H9 (cell line): ENCODE data around the gene RWDD1. TPM values are rescaled to one million over a fixed set of nuclear protein-coding genes. Genes with fewer than 3 reads are reported as not detected.

Experiments used
- DNase-seq: peaks from one replicate; pipeline ENCODE4 v3.0.0-alpha.2; 2017
- H2AFZ ChIP-seq: one replicate; pipeline ENCODE4 v1.6.1; 2013; ENCODE audit warnings: mild to moderate bottlenecking, low read length, control low read depth, moderate library complexity
- H2AK5ac ChIP-seq: 2 replicates; pipeline ENCODE4 v1.6.1; 2013; ENCODE audit warnings: low read length, control low read depth, mixed read lengths; ENCODE audit not compliant: insufficient read length
- H2BK120ac ChIP-seq: one replicate; pipeline ENCODE4 v1.6.1; 2013; ENCODE audit warnings: low read depth, mild to moderate bottlenecking, low read length, control low read depth, inconsistent platforms; ENCODE audit not compliant: poor library complexity, severe bottlenecking
- H2BK12ac ChIP-seq: 2 replicates; pipeline ENCODE4 v1.6.1; 2013; ENCODE audit warnings: low read length, control low read depth, mixed read lengths, low read depth; ENCODE audit not compliant: insufficient read length
- H2BK15ac ChIP-seq: 2 replicates; pipeline ENCODE4 v1.6.1; 2013; ENCODE audit warnings: low read depth, low read length, control low read depth
- H2BK20ac ChIP-seq: one replicate; pipeline ENCODE4 v1.6.1; 2013; ENCODE audit warnings: low read depth, mild to moderate bottlenecking, low read length, control low read depth, inconsistent platforms; ENCODE audit not compliant: poor library complexity, severe bottlenecking
- H2BK5ac ChIP-seq: 2 replicates; pipeline ENCODE4 v1.6.1; 2013; ENCODE audit warnings: low read length, control low read depth, mixed read lengths; ENCODE audit not compliant: insufficient read length
- H3K14ac ChIP-seq: 2 replicates; pipeline ENCODE4 v1.6.1; 2013; ENCODE audit warnings: low read length, control low read depth; ENCODE audit not compliant: insufficient read depth
- H3K18ac ChIP-seq: 2 replicates; pipeline ENCODE4 v1.6.1; 2013; ENCODE audit warnings: low read depth, mild to moderate bottlenecking, mixed read lengths, low read length, control low read depth; ENCODE audit not compliant: insufficient read length
- H3K23ac ChIP-seq: 2 replicates; pipeline ENCODE4 v1.6.1; 2013; ENCODE audit warnings: low read length, control low read depth, mixed read lengths, low read depth; ENCODE audit not compliant: insufficient read length
- H3K23me2 ChIP-seq: 2 replicates; pipeline ENCODE4 v1.6.1; 2013; ENCODE audit warnings: low read depth, mild to moderate bottlenecking, mixed read lengths, low read length, control low read depth; ENCODE audit not compliant: insufficient read length, poor library complexity, severe bottlenecking
- H3K27ac ChIP-seq: 2 replicates; pipeline ENCODE4 v1.5.1; 2013; ENCODE audit warnings: low read length, control low read depth, mixed read lengths, low read depth; ENCODE audit not compliant: insufficient read length
- H3K27me3 ChIP-seq: 2 replicates; pipeline ENCODE4 v1.6.1; 2013; ENCODE audit warnings: low read length, control low read depth, inconsistent platforms; ENCODE audit not compliant: insufficient read depth
- H3K4ac ChIP-seq: 2 replicates; pipeline ENCODE4 v1.6.1; 2013; ENCODE audit warnings: low read depth, mild to moderate bottlenecking, control low read depth, inconsistent platforms, low read length, moderate library complexity
- H3K4me1 ChIP-seq: 2 replicates; pipeline ENCODE4 v1.6.1; 2013; ENCODE audit warnings: low read length, control low read depth, inconsistent platforms; ENCODE audit not compliant: insufficient read depth
- H3K4me2 ChIP-seq: 2 replicates; pipeline ENCODE4 v1.6.1; 2013; ENCODE audit warnings: low read length, control low read depth, mixed read lengths; ENCODE audit not compliant: insufficient read length, insufficient read depth
- H3K56ac ChIP-seq: 2 replicates; pipeline ENCODE4 v1.6.1; 2013; ENCODE audit warnings: low read depth, mild to moderate bottlenecking, mixed read lengths, low read length, control low read depth; ENCODE audit not compliant: insufficient read length
- H3K79me1 ChIP-seq: 2 replicates; pipeline ENCODE4 v1.6.1; 2013; ENCODE audit warnings: low read depth, mild to moderate bottlenecking, moderate library complexity, low read length, control low read depth, inconsistent platforms; ENCODE audit not compliant: insufficient read depth, poor library complexity, severe bottlenecking
- H3K79me2 ChIP-seq: 2 replicates; pipeline ENCODE4 v1.6.1; 2013; ENCODE audit warnings: low read length, control low read depth, inconsistent platforms; ENCODE audit not compliant: insufficient read depth
- H3K9ac ChIP-seq: 2 replicates; pipeline ENCODE4 v1.6.1; 2013; ENCODE audit warnings: low read length, control low read depth, mixed read lengths; ENCODE audit not compliant: insufficient read length; ENCODE audit errors: extremely low read depth
- H3K9me3 ChIP-seq: one replicate; pipeline ENCODE4 v1.6.1; 2013; ENCODE audit warnings: low read depth, low read length, inconsistent platforms; ENCODE audit not compliant: control insufficient read depth
- H3T11ph ChIP-seq: one replicate; pipeline ENCODE4 v1.6.1; 2013; ENCODE audit warnings: mild to moderate bottlenecking, low read length, control low read depth, inconsistent platforms
- H4K20me1 ChIP-seq: one replicate; pipeline ENCODE4 v1.6.1; 2013; ENCODE audit not compliant: control insufficient read depth, insufficient read length, insufficient read depth
- H4K5ac ChIP-seq: 2 replicates; pipeline ENCODE4 v1.6.1; 2013; ENCODE audit warnings: low read depth, mild to moderate bottlenecking, mixed read lengths, low read length, control low read depth; ENCODE audit not compliant: insufficient read length
- H4K8ac ChIP-seq: replicated peaks from 2 replicates; pipeline ENCODE4 v1.6.1; 2013; ENCODE audit warnings: low read length, control low read depth, mixed read lengths, low read depth; ENCODE audit not compliant: insufficient read length
- H4K91ac ChIP-seq: 2 replicates; pipeline ENCODE4 v1.6.1; 2013; ENCODE audit warnings: low read depth, mild to moderate bottlenecking, moderate library complexity, mixed read lengths, low read length, control low read depth; ENCODE audit not compliant: insufficient read length
- H3K27ac Mint-ChIP-seq, 3 experiments: 2 replicates in 2 of 3; 3 replicates in 1 of 3; pipeline ENCODE4 v1.8.0; 2020 to 2021; ENCODE audit warnings: mixed read lengths in 3 of 3, mild to moderate bottlenecking in 1 of 3, moderate library complexity in 1 of 3
- H3K27me3 Mint-ChIP-seq: 2 replicates; pipeline ENCODE4 v1.8.0; 2021; ENCODE audit warnings: low read depth, mild to moderate bottlenecking, moderate library complexity, mixed read lengths
- H3K36me3 Mint-ChIP-seq, 3 experiments: 2 replicates in 2 of 3; 3 replicates in 1 of 3; pipeline ENCODE4 v1.8.0; 2020 to 2021; ENCODE audit warnings: low read depth in 3 of 3, mixed read lengths in 3 of 3; ENCODE audit not compliant: insufficient read depth in 1 of 3
- H3K4me1 Mint-ChIP-seq, 2 experiments: 2 replicates each; pipeline ENCODE4 v1.8.0; 2020; ENCODE audit warnings: mixed read lengths in 2 of 2
- H3K4me3 Mint-ChIP-seq, 2 experiments: 2 replicates in 1 of 2; 3 replicates in 1 of 2; pipeline ENCODE4 v1.8.0; 2020 to 2021; ENCODE audit warnings: mild to moderate bottlenecking in 2 of 2, mixed read lengths in 2 of 2, moderate library complexity in 1 of 2
- H3K9me3 Mint-ChIP-seq, 2 experiments: 2 replicates in 1 of 2; 3 replicates in 1 of 2; pipeline ENCODE4 v1.8.0; 2020; ENCODE audit warnings: mild to moderate bottlenecking in 2 of 2, mixed read lengths in 2 of 2, moderate library complexity in 1 of 2
- CTCF ChIP-seq: fragments of 200-600 bp; sonication (generic); conservative IDR thresholded peaks from 3 replicates; pipeline ENCODE4 v1.8.0; 2021; ENCODE audit warnings: antibody characterized with exemption, mild to moderate bottlenecking
- WGBS: extraction: QIAGEN DNeasy Blood & Tissue Kit; methylation state at CpG from one replicate; pipeline ENCODE4 v1.1.7; 2013; ENCODE audit warnings: missing lambda C conversion rate, low lambda C conversion rate, mixed read lengths; ENCODE audit not compliant: insufficient read length; ENCODE audit errors: extremely low coverage; 5-methylcytosine and 5-hydroxymethylcytosine counted together
- total RNA-seq: library from RNA; stranded (reverse); gene quantifications from 2 replicates; pipeline ENCODE4 v1.2.1, GENCODE V29; 2021

Gene RWDD1
- total RNA-seq, 1 experiment from 2014 or later = 42.0 TPM

GRCh38 chr6:116579143-116579542 is 7.8 kb downstream of the RWDD1 start:
- no peaks in the 10 kb centered on the region for H3K23me2 ChIP-seq
- H2BK5ac ChIP-seq = no peak overlapping the region
- no peaks in the 10 kb centered on the region for H3K4me1 ChIP-seq
- WGBS = no CpG with 5 or more reads among the region's 1 CpG
- H3K9me3 Mint-ChIP-seq = no peaks in the 10 kb centered on the region
- H2BK120ac ChIP-seq = no peak overlapping the region
- no peaks in the 10 kb centered on the region for H3K27me3 ChIP-seq
- no peaks in the 10 kb centered on the region for H4K20me1 ChIP-seq
- no peak overlapping the region for H3K23ac ChIP-seq
- no peaks in the 10 kb centered on the region for H3K79me1 ChIP-seq
- no peak overlapping the region for H3K27ac Mint-ChIP-seq
- H3K4me1 Mint-ChIP-seq = no peaks in the 10 kb centered on the region
- no peak overlapping the region for H4K91ac ChIP-seq
- no peak overlapping the region for H3K14ac ChIP-seq
- no peak overlapping the region for H4K8ac ChIP-seq
- no peak overlapping the region for H2BK15ac ChIP-seq
- H4K5ac ChIP-seq = no peak overlapping the region
- no peak overlapping the region for H2BK12ac ChIP-seq
- no peak overlapping the region for H3K4me2 ChIP-seq
- no peak for TF ChIP-seq CTCF
- H3K18ac ChIP-seq = no peak overlapping the region
- H3K79me2 ChIP-seq = peaks cover 4% of the 10 kb centered on the region; the same call in 1 of the 2 replicates
- no peak overlapping the region for H3T11ph ChIP-seq
- no peaks in the 10 kb centered on the region for H3K9me3 ChIP-seq
- no peaks in the 10 kb centered on the region for H3K27me3 Mint-ChIP-seq
- H3K4ac ChIP-seq = no peak overlapping the region
- no peak overlapping the region for H3K27ac ChIP-seq
- no peak overlapping the region for H3K56ac ChIP-seq
- no peak overlapping the region for H2AFZ ChIP-seq
- no peak overlapping the region for H2BK20ac ChIP-seq
- peaks cover 0 to 32% (median 0%) of the 10 kb centered on the region in 3 experiments; a peak in 3 of 7 replicates for H3K36me3 Mint-ChIP-seq
- H3K9ac ChIP-seq = no peak overlapping the region
- no peak overlapping the region for H2AK5ac ChIP-seq
- no peak overlapping the region for H3K4me3 Mint-ChIP-seq
- no peak for DNase-seq
